M059J (cell line): ENCODE measurements around the gene SERINC3. TPM values are rescaled to one million over a fixed set of nuclear protein-coding genes. Genes with fewer than 3 reads are reported as not detected.

Experiments used
- DNase-seq: peaks from one replicate; pipeline ENCODE4 v3.0.0-alpha.2; 2012; ENCODE audit warnings: low read depth
- total RNA-seq: library from RNA; depleted of rRNA; stranded (reverse); fragments of >200 nt; shearing (Covaris generic); gene quantifications from 2 replicates; pipeline ENCODE4 v1.2.3, GENCODE V29; 2014

The SERINC3 gene
- total RNA-seq, 1 experiment from 2014 or later = 136 TPM

DNA sequence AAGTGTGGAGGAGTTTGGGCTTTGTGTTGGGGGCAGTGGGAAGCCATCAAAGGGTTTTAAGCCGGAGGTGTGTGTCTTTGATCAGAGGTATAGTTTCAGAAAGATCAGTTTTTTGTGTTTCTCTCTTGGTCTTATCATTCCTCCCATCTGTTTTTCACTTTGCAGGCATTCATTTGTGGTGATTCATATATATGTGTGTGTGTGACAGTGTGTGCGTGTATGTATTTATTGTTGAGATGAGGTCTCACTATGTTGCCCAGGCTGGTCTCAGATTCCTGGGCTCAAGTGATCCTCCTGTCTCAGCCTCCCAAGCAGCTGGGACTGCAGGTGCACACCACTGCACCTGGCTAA lies 11.1 kb upstream of the SERINC3 start:
- peak; percentile 69 for DNase-seq

DNA sequence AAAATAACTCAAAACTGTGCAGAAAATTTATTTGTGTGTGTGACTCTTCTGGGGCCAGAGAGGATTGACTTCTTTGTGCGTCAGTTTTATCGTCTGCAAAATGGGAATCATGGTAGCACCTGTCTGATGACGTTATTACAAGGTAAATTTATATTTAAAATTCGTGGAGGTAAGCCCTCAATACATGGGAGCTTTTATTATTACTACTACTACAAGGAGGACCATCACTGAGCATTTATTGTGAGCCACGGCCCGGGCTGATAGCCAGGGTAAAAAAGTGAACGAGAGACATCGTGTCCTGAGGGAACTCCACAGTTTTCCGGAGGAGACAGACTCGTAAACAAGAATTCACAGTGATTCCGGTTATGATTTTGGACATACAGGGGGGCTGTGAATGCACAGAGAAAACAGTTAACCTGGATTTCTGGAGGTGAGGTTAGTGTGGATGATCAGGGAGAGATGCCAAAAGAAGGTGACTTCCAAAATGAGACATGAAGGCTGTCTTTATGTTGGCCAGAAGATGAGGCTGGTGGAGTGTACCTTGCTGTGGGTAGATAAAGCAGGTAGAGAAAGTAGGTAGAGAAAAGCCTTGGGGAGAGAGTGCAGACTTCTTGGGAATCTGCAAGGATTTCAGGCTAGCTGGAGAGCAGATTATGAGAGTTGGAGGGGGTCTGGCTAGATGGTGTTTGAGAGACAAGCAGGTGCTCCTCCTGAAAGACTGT lies 10.6 kb upstream of the SERINC3 start:
- DNase-seq = peak; percentile 26

DNA sequence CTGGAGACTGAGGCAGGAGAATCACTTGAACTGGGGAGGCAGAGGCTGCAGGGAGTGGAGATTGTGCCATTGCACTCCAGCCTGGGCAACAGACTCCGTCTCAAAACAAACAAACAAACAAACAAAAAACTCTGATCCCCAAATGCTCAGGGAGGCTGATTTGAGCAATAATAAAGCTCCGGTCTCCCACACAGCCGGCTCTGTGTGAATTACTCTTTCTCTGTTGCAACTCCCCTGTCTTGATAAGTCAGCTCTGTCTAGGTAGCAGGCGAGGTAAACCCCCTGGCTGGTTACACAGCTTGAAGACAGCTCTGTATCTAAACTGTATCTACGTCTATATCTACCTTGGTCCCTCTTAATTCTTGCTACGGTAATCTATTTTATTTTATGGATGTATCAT lies 6.4 kb upstream of the SERINC3 start:
- DNase-seq = no peak

DNA sequence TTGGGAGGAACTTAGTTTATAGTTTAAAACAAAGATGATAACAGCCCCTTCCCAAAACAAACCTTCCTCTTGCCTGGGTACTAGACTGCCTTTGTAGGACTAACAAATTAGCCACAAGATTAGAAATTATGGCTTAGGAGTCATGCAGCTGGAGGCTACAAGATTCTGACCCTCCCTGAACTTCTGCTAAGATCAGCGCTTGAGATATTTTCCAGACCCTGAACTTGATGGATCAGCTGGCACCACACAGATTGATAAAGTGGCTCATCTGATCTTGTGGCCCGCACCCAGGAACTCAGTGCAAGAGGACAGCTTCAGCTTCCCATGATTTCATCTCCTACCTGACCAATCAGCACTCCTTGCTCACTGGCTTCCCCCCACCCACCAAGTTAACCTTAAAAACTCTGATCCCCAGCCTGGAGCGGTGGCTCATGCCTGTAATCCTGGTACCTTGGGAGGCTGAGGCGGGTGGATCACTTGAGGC lies 5.9 kb upstream of the SERINC3 start:
- no peak for DNase-seq

DNA sequence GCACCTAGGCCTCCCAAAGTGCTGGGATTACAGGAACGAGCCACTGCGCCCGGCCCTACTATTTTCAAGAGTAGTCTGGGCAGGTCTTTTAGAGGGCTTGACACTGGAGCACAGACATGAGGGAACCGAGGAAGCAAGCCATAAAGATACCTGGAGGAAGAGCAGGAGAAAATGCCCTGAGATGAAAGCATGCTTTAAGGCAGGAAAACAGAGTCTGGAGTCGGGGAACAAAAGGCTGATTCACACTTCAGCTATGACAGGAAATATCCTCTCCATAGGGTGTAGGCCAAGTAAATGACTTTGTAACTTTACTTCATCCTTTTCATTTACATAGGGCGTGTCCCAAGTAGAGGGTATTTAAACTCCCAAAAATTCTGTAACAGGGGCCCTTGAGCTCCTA lies 4.3 kb upstream of the SERINC3 start:
- peak; percentile 72 for DNase-seq

DNA sequence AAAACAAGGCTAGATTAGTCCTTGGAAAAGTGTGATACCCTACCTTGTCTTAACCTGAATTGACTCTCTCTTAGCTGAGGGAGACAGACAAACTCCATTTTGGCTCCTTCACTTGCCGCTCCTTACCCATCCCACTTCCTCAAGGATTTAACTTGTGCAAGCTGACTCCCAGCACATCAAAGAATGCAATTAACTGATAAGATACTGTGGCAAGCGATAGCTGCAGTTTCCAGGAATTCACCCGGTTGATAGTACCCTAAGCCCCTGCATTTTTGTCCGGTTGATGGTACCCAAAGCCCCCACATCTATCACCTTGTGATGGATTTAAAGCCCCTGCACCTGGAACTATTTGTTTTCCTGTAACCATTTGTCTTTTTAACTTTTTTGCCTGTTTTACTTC lies 1.9 kb upstream of the SERINC3 start:
- no peak for DNase-seq

DNA sequence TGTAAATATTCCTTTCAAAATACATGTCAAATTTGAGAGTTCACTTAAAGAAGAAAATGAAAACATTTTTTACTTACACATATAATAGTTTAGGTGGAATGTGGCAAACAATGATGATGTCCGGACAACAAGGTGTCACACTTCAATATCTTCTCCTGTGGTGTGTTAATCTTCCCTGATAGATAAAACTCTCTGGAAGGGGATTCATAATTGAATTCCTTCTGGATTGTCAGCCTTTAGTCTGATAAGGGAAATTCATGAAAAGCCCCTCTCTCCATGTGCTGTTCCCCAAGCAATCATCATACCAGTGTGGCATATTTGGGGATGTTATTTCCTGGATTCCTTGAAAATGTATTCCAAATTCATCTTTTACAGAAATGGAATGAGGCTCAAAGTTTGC lies 971 bp upstream of the SERINC3 start:
- no peak for DNase-seq

DNA sequence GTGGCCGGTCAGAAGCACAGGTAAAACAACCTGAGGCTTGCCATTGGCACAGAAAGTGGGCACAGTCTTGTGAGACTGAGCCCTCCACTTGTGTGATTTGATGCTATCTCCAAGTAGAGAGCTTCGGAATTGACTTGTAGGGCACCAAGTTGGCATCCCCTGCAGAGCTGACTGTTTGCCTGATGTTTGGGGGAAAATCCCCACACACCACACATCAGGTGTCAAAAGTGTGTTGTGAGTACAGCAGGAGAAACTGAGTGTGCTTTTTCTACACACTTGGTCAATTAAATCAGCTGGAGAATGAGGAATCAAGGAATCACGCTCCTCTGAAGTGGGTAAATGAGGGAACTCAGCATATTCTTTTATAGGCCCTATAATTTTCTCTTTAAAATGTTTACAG lies 989 bp downstream of the SERINC3 start:
- DNase-seq = no peak

DNA sequence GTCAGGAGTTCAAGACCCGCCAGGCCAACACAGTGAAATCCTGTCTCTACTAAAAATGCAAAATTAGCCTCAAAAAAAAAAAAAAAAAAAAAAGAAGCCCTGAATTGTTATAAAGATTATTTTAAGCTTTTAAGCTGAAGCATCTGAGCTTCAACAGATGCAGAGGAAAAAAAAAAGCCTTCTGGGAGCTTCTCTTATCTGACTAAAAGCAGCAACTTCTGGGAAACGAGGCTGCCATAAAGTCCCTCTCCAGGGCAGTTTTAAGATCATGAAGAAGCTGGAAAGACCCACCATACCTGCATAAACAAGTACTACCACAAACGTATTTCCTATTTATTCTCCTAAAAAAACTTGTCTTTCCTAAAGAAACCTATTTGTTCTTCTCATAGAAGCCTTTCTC lies 3.6 kb downstream of the SERINC3 start:
- no peak for DNase-seq

DNA sequence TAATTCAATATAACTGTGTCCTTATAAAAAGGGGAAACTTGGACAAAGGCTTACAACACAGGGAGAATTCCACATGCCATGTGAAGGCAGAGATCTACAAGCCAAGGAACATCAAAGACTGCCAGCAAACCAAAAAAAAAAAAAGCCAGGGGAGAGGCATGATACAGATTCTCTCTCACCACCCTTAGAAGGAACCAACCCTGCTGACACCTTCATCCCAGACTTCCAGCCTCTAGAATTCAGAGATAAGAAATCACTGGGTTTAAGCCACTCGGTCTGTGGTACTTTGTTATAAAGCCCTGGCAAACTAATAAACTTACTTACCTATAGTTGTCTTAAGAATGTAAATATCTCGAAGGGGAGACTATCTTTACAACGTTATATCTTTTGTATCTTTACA lies 4.4 kb downstream of the SERINC3 start:
- DNase-seq = no peak

DNA sequence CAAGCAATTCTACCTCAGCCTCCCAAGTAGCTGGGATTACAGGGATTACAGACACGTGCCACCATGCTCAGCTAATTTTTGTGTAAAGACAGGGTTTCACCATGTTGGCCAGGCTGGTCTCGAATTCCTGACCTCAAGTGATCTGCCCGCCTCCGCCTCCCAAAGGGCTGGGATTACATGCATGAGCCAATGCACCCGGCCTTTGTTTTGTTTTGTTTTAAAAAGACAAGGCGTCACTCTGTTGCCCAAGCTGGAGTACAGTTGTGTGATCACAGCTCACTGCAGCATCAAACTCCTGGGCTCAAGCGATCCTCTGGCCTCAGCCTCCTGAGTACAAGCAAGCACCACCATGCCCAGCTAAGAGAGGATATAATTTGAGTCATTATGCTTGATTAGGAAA lies 5.4 kb downstream of the SERINC3 start:
- no peak for DNase-seq

DNA sequence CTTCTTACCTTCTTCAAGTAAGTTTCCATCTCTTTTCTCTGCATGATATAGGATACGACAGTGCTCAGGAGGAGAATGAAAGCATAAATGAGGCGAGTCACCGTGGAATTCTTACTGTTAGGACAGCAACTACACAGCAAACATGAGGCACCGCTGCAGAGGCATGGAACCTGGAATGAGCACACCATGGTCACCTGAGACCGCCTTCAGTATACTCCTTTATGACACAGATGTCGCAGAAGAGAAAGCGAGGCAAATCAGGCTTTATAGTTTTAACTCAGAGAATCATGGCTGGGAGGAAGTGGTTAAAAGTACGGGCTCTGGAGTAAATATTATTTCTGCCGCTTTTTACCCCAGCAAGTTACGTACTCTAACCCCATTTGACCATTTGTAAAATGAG lies 8.0 kb downstream of the SERINC3 start:
- no peak for DNase-seq

DNA sequence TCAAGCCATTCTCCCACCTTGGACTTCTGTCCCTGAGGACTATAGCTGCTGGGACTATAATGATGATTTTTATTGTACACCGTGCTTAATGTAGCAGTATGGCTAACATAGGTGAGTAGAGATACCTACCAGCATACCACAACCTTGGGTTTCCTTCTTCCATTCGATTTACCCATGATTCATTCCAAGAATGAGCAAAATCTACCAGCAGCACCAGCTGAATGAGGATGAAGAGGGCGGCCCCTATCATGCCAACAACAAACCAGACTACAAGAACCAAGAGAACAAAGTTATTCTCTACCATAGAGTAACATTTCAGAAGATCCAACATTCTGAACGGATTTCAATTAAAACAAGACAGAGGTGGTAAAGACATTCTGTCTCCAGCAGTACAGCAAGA lies 12.1 kb downstream of the SERINC3 start:
- no peak for DNase-seq

DNA sequence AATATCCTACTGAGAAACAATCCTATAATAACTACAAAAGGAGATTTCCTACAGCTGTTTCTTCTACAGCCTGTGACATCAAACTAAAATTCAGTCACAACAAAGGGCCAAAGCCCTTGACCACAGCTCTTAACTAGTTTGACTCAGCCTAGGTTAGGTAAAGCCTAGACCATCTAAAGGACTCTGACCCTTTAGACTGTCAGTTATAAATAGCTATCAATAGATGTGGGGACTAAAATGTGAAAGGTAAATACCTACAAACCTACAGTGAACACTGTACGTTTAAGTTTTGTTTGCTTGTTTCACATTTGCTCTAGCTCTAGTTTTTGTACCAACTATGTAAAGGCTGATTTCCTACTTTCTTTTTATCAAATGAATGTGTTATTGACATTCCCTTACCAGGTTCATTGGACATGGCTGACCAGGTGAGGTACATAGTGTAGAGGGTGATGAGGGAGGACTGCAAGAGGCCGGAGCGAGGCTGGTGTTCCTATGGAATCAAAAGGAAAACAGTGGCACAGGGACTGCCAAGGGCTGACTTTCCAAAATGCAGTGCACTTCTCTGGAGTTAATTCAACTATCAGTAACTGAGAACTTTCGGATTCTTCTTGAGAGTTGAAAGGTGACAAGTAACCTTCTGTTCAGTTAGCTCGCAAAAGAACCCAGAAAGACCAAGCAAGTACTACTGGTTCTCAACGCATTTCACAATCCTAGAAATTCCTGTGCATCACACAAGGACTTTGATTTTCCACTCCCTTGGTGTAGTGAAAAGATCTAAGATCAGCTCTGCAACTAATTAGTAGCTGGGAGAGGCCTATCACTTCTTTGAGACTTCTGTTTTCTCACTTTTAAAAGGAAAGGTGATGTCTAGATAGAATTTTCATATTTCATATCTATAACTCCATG lies 17.2 kb downstream of the SERINC3 start:
- no peak for DNase-seq

DNA sequence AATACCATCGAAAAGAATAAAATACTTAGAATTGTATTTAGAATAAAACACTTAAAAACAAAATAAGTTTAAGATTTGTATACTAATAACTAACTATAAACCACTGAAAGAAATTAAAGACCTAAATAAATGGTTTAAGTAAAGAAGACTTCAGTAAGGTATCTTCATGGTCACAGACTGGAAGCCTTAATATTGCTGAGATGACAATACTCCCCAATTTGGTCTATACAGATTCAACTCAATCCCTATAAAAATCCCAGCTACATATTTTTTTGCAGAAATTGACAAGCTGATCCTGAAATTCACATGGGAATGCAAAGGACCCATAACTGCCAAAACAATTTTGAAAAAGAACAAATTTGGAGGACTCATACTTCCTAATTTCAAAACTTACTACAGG lies 18.9 kb downstream of the SERINC3 start:
- no peak for DNase-seq

DNA sequence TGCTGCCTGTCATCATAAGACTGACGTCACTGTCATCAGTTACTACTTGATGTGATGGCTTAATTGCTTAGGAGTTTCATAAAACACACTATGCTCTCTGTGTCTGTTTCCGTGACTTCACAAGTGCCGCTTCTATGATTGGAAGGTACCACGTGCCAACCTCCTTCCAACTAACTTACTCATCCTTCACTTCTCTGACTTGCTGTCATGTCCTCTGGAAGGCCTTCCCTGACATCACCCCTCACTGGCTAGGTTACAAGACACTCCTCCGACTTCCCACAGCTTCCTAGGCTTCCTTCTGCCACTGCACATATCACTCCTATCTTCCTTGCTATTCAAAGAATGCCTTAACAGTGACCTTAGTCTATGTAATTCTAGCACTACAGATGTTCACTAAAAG lies 20.4 kb downstream of the SERINC3 start:
- no peak for DNase-seq

DNA sequence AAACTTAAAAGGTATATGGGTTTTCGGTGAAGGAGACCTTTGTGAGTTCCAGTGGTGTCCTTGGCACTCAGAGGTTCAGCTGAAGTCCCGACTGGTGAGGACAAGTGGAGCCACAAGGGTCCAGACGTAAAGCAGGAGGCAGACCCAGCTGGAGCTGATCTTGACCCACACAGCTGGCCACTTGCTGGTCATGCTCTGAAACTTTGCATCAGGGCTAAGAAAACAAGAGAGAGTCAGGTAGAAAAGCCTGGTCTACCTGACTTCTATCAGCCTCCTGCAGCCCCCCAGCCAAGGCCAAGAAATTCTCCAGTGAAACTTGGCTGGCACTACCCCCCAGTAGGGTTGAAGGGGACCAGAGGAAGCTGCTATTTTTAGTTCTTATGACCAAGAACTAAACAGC lies 21.6 kb downstream of the SERINC3 start:
- DNase-seq = no peak

DNA sequence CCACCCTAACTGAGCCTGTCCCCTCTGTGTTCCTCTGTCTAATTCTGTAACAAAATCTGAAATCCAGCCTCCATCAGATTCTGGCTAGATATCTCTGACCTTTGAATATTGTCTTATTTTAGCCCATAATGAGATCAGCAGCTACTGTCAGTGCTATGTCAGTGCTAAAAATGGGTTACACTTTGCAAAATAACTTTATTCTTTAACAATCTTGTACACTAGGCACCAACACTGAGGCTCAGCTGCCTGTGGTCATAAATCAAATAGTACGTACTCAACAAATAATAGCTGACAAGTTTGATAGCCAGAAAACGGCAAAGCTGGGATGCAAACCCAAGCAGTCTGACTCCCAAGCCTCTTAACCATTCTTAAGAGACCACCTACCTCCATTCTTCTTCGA lies 24.1 kb downstream of the SERINC3 start:
- no peak for DNase-seq

DNA sequence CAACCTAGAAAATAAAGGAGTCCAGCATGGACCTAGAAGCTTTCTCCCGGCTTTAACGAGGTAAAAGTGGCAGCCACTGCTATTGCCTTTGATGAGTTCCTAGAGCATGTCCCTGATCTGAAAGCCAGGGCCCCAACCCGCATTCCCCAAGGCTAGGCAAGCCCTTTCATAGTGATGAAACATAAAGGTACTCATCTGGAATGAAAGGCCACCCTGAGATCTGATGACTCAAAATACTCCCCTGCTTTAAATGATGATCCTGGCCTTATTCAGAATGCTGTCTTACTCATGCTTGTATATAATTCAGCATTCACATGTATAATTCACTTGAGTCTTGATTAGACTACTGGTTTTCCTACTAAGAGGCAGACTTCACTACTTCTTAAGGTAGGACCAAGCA lies 24.9 kb downstream of the SERINC3 start:
- peak; percentile 99 for DNase-seq

DNA sequence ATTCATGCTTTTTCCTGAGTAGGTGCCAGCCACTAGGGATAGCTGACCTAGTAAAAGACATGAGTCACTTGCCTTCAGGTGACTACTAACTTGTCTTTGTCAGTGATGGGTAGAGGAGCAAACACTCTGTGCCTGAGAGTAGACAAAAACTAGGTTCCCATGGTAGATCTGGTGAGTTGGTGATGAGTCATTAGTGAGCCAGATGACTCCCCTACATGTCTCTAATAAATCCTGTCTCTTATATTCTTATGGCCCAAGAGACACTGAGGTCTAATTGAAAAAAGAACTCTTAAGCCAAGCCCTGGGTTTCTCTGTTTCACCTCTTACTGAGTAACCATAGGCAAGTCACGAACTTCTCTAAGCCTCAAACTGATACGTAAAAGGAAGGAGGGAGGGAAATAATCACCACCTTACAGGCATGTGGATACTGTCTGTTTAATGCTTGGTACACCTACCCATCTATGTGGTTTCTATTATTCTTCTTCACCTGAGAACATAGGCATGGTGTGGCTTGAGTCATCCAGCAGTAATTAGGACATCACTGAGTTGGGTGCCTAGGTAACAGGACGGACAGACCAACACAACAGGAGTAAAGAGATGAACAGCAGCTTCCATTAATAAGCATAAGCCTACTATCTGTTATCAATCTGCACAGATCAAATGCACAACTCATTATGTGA lies 25.9 kb downstream of the SERINC3 start:
- peak; percentile 100 for DNase-seq

DNA sequence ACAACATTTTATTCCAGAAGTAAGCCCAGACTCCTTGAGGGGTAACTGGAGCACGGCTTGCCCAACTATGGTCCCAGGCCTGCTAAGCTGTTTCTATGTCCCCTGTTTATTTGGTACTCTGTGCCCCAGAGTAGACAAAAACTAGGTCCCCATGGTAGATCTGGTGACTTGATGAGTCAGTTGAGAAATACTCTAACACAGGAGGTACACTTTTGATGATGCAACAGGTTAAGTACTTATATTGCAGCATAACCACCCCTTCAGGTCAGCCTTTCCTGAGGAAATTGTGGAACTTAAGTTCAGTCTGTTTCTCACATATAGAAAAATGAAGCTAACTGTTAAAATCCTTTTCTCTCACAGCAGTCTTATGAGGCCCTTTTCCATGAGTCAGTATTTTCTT lies 26.6 kb downstream of the SERINC3 start:
- peak; percentile 89 for DNase-seq

DNA sequence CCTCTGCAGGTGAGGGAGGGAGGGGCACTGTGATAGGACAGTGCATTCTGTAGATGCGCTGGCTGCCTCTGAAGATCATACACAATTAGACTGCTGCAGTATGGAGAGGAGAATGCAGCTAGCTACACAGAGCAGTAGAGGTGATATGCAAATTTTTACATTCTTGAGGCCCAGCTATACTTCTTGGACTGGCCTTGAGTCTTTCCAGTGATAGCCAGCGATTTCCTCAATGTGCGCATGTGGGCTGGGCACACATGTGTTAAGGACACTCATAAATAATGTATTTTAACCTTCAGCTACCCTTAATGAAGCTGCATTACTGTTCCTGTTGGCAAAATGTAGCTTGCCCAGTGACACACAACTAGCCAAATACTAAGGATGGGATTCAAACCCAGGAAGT lies 27.2 kb downstream of the SERINC3 start:
- DNase-seq = no peak

DNA sequence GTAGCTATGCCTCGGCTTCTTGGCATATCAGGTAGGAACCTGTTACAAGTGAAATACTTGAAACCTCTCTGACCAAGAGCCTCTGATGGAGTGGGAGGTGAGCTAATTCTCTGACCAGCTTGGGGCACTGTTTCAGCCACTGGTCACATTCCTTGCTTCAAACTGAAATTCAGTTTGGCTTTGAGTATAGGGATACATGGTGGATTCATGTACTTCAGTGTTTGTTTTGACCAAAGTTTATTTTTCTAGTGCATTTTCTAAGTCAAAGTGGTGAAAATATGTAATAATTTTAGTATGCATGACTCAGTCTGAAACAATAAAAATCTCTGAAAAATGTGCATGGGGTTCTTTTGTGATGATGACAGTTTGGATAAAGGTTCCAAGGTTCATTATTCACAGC lies 27.6 kb downstream of the SERINC3 start:
- DNase-seq = peak; percentile 58
